ENCODE measurements around the gene ASB15.
"Not testable (repeated sequence)": the region's sequence is repeated elsewhere in the genome, so short reads cannot be mapped to it uniquely, and the experiment has no call there.

The ASB15 gene

GRCh38 chr7:123601530-123601929 is at the start of gene ASB15:
Gene ASB15 (plus strand): TSS chr7:123601821. CDS start chr7:123614503, 12,682 bp downstream.
- DNase-seq (ENCODE audit: low read depth) = no peak

- DNase-seq (ENCODE audit: low read depth) = not testable (repeated sequence)
These were observed 49.5 kb upstream of the ASB15 start for GRCh38 chr7:123552134-123552533.

- no peak for DNase-seq (ENCODE audit: low read depth)
These were observed 49.0 kb upstream of the ASB15 start for GRCh38 chr7:123552641-123553040.

- DNase-seq (ENCODE audit: low read depth) = no peak
These were observed 48.5 kb upstream of the ASB15 start for GRCh38 chr7:123553159-123553558.

GRCh38 chr7:123555484-123555883 is 46.1 kb upstream of the ASB15 start:
- no peak for DNase-seq (ENCODE audit: low read depth)

DNA sequence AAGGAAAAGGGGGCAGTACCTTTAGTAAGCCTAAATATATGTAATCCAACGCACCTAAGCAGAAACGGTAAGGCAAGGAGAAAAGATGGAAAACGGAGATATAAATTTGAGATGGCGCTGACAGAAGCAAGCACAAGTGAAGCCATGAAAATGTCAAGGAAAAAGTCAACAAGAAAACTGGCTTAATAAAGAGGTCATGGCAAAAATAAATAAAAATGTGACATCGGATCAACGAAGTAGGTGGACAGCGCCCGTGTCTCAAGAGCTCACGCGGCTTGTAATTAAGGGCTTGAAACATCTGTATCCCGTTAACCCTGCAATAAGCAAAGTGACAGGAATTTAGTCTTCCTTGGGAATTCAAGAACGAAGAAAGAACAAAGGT is 44.6 kb upstream of the ASB15 start:
- DNase-seq (ENCODE audit: low read depth) = no peak

DNA sequence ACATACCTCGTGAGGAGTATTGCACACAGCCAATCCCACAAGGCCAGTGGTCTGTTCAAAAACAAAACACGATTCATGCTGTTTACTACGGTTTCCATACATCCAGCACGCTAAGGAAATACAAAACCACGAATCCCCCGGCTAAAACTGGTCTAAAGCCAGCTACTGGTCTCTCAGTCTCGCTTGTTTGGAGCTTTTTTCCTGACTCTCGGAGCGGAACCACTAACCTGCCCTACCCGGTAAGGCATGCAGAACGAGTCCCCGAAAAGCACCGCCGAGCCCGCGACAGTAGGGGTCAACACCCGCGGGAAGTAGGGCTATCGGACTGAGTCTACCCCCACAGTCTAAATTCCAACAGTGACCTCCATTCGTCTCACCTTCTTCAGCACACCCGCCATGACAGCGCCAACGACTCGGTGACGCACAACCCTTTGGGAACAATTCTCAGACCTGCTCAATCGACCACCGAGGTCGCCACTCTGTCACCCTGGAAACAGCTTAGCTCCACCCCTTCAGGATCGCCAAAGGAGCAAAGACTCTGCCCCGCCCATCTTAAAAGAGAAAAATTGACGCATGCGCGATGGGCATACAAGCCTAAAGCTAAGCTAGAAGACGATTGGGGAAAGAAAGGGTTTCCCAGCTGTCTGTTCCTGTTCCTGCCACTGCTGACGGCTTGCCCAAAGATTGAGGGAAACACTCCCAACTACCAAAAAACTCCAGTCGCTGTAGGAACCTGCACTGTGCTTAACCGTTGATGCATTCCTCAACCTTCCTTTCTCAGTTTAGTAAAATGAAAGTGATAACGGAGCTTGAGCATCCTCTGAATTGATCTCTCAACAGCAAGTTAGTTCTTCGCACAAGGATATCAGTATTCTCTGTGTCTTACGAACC is 44.0 kb upstream of the ASB15 start, which contains the start of gene NDUFA5:
NDUFA5 (minus strand) TSS at position 421 of the 891 bp plus-strand sequence; CDS start at position 398, 23 bp downstream.
- DNase-seq (ENCODE audit: low read depth) = peak; percentile 74

DNA sequence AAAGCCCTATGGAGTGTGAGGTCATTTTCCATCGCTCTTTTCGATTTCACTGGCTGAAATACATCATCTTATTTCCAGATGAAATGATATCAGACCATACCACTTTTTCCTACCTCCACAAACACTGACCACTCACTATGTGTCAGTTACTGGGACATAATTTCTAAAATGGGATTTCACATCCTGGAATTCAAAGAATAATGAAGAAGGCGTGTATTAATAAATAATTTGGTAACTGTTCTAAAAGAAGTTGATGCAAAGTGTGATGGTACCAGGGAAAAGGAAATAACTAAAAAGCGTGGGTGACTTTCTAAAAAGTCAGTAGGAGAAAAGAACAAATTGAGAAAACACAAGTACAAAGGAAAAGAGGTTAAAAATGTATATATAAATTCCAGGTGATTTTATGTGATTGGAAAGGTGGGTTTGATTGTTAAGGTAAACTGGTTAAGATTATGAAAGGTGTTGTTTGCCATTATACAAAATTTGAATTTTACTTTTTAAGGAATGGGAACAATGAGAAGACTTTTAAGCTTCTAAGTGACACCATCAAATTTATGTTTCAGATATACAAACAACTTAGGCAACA is 43.2 kb upstream of the ASB15 start:
- no peak for DNase-seq (ENCODE audit: low read depth)

GRCh38 chr7:123562121-123562520 is 39.5 kb upstream of the ASB15 start:
- no peak for DNase-seq (ENCODE audit: low read depth)

DNA sequence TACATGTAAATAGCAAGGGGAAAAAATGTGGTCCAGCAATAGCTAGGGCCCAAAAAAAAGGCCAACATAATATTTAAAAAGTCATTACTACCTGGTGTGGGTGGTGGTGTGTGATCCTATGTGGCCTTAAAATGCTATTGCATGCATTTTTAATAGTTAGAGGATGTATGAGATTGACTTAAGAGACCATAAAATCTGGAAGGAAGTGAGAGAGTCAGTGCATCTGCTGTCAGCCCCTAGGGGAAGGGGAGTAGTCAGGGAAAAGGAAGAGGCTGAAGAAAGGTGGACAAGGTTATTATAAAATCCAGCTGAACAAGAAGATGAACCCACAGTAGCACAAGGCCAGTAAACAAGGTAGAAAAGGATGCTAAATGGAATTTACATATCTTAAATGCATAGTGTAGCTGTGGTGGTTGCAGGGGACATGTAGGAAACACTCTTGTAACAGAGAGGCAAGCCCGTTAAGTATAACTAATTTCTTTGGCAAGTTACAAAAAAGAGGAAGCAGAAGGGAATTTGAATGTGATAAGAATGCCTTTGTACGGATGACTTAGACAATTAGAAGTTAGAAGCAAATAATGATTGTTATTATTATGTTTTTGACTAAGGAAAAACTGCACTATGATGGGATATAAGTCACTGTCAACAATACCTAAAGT is 32.1 kb upstream of the ASB15 start:
- DNase-seq (ENCODE audit: low read depth) = no peak

- DNase-seq (ENCODE audit: low read depth) = no peak
These were observed 31.0 kb upstream of the ASB15 start for GRCh38 chr7:123570390-123571182.

DNA sequence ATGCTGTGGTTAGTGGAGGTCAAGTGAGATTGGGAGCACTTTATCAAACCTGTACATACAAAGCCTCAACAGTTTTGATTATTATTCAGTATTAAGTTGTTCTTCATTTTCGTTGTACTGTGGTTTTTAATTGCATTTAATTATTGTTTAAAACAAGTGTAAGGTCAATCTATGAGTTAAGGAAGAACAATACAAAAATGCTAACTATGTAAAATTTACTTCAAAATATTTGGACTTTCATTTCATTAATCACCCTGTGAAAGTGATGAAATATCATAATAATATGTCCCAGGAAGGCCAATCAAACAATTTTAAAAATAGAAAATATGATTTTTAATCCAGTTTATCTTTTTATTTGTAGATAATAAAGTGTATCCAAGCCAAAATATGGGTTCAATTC is 30.4 kb upstream of the ASB15 start:
- no peak for DNase-seq (ENCODE audit: low read depth)

DNA sequence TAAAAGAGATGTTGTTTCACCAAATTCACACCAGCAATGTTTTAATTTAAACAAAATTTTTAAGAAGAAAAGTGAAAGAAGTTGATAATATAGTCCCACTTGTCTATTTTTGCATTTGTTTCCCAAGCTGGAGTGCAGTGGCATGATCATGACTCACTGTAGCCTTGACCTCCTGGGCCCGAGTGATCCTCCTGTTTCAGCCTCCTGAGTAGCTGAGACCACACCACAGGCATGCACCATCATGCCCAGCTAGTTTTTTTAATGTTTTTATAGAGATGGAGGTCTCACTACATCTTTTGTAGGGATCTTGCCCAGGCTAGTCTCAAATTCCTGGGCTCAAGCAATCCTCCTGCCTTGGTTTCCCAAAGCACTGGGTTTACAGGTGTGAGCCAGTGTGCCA is 29.9 kb upstream of the ASB15 start:
- DNase-seq (ENCODE audit: low read depth) = no peak

- no peak for DNase-seq (ENCODE audit: low read depth)
These were observed 28.3 kb upstream of the ASB15 start for GRCh38 chr7:123573341-123573740.

DNA sequence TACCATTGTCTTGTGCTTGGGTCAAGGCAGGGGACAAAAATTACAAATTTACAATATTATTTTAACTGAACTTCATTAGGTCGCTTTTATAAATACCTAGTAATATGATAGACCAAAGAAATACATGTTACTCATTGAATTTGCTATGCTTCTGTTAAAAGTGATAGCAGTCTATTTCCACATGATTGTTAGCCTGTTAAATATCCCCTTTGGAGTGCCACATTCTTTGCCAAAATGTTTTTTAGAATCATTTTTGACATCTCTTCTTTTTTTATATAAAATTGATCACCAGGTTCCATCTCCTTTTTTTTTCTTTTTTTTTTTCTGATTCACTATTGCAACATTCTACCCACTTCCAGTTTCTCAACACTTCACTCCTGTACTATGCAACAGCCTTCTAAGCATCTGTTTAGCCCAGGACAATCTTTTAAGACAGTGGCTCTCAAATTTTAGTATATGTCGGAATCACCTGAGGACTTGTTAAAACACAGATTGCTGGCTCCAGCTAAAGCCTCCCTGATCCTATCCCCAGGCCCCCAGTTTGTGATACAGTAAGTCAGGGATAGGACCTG is 27.6 kb upstream of the ASB15 start:
- DNase-seq (ENCODE audit: low read depth) = no peak

- no peak for DNase-seq (ENCODE audit: low read depth)
These were observed 22.2 kb upstream of the ASB15 start for GRCh38 chr7:123579416-123579815.

DNA sequence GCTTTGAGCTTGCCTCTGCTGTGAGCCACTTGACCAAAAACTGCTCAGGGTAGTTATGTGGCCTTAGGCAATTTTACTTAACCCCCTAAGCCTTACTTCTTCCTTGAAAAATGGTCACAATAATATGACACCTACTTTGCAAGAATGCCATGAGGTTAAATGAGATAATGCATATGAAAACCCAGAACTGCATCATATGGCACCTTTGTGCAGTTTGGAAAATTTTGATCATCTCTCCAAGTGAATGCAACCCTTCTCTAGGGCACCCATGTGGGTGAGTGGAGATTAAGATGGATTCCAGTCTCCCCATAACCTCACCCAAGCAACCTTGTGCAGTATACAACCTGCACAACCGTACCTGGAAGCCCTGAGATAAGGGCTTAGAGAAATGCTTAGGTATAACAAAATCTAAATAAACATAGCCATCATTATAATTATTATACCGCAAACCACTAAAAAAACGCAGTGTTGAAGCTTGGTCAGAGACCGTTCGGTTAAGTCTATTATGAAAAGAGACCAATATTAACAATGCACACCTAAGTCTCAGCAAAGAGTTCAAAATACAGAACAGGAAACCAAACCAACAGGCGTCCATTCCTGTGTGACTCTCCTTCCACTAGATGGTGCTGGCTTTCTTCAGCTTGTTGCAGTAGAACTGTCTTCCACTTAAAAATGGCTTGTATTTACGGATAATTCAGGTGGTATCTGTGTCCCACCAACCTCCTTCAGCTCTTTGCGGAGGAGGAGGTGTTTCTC is 21.0 kb upstream of the ASB15 start:
- DNase-seq (ENCODE audit: low read depth) = no peak

DNA sequence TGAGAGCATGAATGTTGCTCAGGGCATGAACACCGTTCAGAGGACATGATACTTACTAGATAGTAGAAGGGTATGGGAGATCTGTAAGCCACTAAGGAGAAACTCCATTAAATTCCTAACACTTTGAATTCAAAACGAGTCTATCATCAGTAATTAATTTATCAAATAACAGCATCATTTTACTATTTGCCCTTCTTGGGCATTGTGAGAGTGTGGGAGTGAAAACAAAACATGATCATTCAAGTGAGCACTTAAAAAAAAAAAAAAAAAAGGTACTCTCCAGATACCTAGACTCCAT is 20.5 kb upstream of the ASB15 start:
- DNase-seq (ENCODE audit: low read depth) = no peak

DNA sequence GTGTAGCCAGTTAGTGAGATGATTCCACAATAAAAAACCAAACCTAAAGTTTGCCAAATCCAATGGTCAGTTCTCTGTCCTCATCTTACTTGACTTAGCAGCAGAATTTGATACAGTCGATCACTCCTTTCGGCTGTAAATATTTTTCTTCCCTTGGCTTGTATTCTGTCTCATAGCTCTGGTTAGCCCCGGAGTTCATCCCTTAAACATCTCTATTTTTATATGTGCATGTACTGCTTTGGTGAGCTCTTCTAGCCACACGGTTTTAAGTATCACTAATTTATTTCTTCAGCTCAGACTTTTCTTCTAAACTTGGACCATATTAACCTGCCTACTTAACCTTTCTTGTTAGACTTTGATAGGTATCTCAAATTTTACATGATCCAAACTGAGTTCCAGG is 17.8 kb upstream of the ASB15 start:
- DNase-seq (ENCODE audit: low read depth) = no peak

DNA sequence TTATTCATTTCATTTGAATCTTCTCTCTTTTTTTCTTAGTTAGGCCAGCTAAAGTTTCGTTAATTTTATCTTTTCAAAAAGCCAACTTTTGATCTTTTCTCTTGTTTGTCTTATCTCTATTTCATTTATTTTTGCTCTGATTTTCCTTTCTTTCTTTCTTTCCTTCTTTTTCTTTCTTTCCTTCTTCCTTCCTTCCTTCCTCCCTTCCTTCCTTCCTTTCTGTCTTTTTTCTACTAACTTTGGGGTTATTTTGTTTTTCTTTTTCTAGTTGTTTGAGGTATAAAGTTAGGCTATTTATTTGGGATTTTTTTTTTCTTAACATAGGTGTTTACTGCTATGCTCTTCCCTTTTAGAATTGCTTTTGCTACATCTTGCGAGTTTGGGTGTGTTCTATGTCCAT is 13.2 kb upstream of the ASB15 start:
- no peak for DNase-seq (ENCODE audit: low read depth)

GRCh38 chr7:123594813-123595241 is 6.8 kb upstream of the ASB15 start:
- no peak for DNase-seq (ENCODE audit: low read depth)
